GM18861 (cell line): ENCODE results near the gene GZMM.

Experiments
- ATAC-seq: cut with Tn5 transposase; IDR thresholded peaks from one replicate; pipeline ENCODE4 v1.9.1; 2021; ENCODE audit not compliant: unreplicated experiment

The GZMM gene

GRCh38 chr19:543910-544608, at the start of gene GZMM:
Gene GZMM (plus strand): TSS chr19:544053. CDS start chr19:544072, 19 bp downstream.
- ATAC-seq: no peak

DNA sequence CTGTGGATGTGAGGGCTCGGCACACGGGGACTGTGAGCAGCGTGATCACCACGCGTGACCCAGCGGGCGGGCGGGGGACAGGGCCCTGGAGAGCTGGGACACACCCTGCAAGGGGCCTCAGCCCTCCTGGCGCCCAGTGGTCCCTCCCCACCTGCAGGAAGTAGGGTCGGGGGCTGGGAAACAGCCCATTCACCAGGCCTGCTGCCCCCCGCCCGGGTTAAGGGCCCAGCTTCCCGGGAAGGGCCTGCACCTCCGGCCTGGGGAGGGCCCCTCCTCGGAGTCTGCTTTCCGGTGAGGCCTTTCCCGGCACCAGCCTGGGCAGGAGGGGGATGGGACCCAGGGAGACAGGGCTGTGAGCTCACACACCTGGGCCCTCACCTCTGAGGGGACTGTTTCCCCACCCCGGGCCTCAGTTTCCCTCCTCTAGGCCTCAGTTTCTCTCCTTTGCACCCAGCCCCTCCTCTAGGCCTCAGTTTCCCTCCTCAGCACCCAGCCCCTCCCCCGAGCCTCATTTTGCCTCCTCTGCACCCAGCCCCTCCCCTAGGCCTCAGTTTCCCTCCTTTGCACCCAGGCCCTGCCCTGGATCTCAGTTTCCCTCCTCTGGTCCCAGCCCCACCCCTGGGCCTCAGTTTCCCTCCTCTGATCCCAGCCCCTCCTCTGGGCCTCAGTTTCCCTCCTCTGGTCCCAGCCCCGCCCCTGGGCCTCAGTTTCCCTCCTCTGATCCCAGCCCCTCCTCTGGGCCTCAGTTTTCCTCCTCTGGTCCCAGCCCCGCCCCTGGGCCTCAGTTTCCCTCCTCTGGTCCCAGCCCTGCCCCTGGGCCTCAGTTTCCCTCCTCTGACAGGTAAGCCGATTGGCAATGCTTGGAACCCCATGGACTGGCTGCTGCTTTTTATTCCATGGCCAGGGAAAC, 49.4 kb upstream of the GZMM start:
- ATAC-seq: no peak

- ATAC-seq: no peak
Observed at GRCh38 chr19:495081-495401, 48.8 kb upstream of the GZMM start.

DNA sequence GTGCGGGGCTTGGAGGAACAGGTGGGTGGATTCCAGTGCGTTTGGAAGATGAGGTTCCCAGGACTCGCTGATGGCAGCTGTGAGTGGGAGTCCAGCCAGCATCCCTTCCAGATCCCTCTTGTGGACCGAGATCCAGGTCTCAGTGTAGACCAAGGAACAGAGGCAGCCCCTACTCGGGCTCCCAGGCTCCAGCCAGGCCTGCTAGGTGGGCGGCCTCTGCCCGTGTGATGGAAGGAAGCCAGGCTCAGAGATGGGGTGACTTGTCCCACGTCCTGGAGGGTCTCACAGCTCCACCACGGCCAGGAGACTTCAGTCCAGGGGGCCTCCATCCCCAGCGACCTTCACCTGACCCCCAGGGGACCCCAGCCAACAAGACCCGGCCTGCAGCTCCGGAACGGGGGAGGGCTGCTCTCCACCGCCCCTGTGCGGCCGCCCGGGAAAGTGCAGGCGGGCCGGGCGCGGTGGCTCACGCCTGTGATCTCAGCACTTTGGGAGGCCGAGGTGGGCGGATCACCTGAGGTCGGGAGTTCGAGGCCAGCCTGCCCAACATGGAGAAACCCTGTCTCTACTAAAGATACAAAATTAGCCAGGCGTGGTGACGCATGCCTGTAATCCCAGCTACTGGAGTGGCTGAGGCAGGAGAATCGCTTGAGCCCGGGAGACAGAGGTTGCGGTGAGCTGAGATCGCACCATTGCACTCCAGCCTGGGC, 48.3 kb upstream of the GZMM start:
- no peak for ATAC-seq

DNA sequence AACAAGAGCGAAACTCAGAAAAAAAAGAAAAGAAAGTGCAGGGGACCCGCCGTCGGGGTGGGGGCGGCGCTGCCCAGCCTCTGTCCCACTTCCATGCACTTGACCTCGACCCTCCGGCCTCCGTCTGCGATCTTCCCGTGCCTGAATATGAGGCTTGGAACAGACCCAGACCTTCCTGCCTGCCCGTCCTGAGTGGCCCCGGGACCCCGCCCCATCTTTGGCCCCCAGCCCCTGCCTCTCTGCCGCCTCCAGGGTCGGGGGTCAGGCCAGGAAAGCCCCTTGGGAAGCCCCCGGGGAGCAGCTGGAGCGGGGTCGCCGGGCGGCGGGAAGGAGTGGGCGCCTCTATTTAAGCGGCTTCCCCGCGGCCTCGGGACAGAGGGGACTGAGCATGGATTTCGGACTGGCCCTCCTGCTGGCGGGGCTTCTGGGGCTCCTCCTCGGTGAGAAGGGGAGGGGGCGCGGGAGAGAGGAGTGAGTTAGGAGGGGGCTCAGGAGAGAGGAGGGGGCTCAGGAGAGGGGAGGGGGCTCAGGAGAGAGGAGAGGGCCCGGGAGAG, 47.7 kb upstream of the GZMM start, which contains the start of gene MADCAM1:
Gene MADCAM1 (plus strand): TSS at position 375 of the 554 bp plus-strand sequence. CDS start 14 bp downstream, at position 389.
- ATAC-seq: no peak

DNA sequence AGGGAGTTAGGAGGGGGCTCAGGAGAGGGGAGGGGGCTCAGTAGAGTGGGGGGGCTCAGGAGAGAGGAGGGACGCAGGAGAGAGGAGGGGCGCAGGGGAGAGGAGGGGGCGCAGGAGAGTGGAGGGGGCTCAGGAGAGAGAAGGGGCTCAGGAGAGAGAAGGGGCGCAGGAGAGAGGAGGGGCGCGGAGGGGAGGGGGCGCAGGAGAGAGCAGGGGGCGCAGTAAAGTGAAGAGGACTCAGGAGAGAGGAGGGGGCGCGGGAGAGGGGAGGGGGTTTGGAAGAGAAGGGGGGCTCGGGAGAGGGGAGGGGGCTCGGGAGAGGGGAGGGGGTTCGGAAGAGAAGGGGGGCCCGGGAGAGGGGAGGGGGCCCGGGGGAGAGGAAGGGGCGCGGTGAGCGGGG, 46.9 kb upstream of the GZMM start:
- ATAC-seq: no peak

DNA sequence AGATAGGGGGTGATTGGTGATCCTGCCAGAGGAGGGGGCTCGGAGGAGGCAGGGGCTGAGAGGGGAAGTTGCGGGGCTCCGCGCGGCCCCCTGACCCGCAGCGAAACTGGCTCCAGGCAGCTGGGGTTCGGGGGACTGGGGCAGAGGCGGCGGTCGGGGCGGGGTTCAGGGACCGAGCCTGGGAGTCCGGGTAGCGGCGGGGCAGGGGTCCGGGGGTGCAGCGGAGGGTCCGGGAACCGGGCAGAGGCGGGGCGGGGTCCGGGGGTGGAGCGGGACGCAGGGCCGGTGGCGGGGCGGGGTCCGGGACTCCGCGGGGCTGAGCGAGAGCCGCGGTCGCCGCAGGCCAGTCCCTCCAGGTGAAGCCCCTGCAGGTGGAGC, 46.4 kb upstream of the GZMM start:
- ATAC-seq: no peak

- ATAC-seq: no peak
Observed at GRCh38 chr19:497869-498510, 45.9 kb upstream of the GZMM start.

GRCh38 chr19:498511-498891, 45.4 kb upstream of the GZMM start:
- no peak for ATAC-seq

- no peak for ATAC-seq
Observed at GRCh38 chr19:498977-499623, 44.8 kb upstream of the GZMM start.

GRCh38 chr19:501646-502045, 42.2 kb upstream of the GZMM start:
- no peak for ATAC-seq

GRCh38 chr19:504616-505015, 39.2 kb upstream of the GZMM start:
- ATAC-seq: no peak

DNA sequence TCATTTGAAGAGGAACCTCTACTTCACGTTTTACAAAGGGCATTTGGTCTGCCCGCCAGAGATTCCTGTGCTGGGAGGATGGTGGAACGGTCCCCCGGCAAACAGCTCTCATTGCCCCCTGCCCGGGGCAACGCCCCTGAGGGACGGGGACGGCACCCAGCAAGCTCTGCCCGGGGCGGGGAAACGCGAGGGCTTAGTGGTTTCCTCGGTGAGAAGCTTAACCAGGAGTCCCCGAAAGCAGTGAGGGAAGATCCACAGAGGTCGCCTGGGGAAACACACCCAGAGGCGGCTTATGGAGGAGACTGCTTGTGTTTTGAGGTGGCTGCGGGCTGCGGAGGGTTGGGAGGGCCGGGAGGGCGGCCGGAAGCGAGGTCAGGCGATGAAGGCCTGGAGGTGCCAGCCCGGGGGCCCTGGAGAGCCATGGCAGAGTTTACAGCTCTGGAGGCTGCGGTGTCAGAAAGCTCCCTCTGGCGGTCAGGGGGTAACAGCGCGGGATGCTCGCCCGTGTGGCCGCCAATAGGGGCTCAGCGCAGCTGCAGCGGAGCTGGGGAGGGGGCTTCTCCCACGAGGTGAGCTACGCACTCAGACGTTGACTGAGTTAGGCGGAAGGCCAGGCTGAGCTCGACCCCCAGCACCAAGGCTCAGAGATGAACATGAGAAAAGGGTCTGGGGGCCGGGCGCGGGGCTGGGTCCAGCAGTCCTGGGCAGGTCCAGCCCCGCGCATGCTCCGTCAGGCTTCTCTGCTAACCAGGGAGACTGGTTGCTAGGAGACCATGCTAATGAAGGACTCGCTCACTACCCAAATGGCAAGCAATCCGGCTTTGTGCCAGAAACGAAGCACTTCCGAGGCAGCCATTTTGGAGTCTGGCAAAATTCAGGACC, 37.2 kb upstream of the GZMM start:
- ATAC-seq: peak; percentile 52

DNA sequence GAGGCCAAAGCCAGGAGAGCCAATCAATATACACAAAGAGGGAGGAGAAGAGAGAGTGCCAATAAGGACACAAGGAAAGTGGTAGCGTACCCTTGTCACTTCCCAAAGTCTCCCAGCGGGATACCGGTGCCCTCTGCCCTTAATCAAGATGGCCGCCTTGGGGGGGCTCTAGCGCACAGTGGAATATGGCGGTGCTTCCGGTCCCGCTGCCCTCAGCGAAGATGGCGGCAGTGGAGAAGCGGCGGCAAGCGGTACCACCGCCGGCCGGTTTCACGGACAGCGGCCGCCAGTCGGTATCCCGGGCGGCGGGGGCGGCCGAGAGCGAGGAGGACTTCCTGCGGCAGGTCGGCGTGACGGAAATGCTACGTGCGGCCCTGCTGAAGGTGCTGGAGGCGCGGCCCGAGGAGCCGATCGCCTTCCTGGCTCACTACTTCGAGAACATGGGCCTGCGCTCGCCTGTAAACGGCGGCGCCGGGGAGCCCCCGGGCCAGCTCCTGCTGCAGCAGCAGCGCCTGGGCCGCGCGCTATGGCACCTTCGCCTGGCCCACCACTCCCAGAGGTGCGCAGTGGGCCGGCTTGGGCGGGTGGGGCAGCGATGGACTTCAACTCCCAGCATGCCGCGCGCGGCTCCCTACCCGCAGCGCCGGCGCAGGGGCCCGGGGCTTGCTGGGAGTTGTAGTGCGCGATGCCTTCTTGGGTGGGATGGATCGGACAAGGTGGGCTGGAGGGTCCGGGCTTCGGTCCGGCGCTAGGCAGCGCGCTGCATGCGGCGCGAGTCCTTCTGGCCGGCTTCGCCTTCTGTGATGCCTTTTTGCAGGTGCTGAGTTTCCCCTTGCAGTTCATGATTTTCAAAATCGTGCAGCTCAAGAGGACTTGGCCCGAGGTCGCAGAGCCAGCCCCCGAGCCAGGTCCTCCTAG, 36.3 kb upstream of the GZMM start, which contains the start of gene TPGS1:
Gene TPGS1 (plus strand): TSS at position 212 of the 918 bp plus-strand sequence. CDS start 10 bp downstream, at position 222.
- peak; percentile 36 for ATAC-seq

- no peak for ATAC-seq
Observed at GRCh38 chr19:508204-509150, 35.4 kb upstream of the GZMM start.

- peak; percentile 26 for ATAC-seq
Observed at GRCh38 chr19:510606-511100, 33.2 kb upstream of the GZMM start.
